ENCODE measurements around the gene SMYD5.

DNA sequence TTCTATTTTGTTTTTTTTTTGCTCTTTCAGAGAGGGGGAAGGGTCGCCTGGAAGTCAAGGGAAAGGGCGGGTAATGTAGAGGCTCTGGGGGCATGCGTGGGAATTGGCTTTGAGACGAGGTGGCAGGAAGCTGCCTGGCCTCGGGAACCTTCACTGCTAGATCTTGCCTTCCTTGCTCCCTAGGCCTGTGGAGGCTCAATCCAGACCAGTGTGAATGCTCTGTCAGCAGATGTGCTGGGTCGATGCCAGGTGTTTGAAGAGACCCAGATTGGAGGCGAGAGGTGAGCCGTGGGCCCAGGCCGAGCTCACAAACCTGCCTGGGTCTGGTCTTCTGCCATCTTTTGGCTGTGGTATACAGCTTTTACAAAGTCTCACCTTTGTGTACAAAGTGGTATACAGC, 35.6 kb downstream of the SMYD5 start:
- TF ChIP-seq, protein P1, sequence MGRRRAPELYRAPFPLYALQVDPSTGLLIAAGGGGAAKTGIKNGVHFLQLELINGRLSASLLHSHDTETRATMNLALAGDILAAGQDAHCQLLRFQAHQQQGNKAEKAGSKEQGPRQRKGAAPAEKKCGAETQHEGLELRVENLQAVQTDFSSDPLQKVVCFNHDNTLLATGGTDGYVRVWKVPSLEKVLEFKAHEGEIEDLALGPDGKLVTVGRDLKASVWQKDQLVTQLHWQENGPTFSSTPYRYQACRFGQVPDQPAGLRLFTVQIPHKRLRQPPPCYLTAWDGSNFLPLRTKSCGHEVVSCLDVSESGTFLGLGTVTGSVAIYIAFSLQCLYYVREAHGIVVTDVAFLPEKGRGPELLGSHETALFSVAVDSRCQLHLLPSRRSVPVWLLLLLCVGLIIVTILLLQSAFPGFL (CRISPR knock-in tag; IDR thresholded peaks at IDR 0.05) = no peak
- no peak for TF ChIP-seq HCFC1 (IDR thresholded peaks at IDR 0.05; ENCODE audit: low read depth, low read length)
- TF ChIP-seq, protein P2, sequence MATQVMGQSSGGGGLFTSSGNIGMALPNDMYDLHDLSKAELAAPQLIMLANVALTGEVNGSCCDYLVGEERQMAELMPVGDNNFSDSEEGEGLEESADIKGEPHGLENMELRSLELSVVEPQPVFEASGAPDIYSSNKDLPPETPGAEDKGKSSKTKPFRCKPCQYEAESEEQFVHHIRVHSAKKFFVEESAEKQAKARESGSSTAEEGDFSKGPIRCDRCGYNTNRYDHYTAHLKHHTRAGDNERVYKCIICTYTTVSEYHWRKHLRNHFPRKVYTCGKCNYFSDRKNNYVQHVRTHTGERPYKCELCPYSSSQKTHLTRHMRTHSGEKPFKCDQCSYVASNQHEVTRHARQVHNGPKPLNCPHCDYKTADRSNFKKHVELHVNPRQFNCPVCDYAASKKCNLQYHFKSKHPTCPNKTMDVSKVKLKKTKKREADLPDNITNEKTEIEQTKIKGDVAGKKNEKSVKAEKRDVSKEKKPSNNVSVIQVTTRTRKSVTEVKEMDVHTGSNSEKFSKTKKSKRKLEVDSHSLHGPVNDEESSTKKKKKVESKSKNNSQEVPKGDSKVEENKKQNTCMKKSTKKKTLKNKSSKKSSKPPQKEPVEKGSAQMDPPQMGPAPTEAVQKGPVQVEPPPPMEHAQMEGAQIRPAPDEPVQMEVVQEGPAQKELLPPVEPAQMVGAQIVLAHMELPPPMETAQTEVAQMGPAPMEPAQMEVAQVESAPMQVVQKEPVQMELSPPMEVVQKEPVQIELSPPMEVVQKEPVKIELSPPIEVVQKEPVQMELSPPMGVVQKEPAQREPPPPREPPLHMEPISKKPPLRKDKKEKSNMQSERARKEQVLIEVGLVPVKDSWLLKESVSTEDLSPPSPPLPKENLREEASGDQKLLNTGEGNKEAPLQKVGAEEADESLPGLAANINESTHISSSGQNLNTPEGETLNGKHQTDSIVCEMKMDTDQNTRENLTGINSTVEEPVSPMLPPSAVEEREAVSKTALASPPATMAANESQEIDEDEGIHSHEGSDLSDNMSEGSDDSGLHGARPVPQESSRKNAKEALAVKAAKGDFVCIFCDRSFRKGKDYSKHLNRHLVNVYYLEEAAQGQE (IDR thresholded peaks at IDR 0.05; ENCODE audit: borderline replicate concordance) = no peak
- TF ChIP-seq, protein P2 (CRISPR knock-in tag; IDR thresholded peaks at IDR 0.05; ENCODE audit: low read depth) = no peak
- no peak for TF ChIP-seq ILF3 (IDR thresholded peaks at IDR 0.05; ENCODE audit: borderline replicate concordance)
- TF ChIP-seq HNRNPL (IDR thresholded peaks at IDR 0.05; ENCODE audit: low read depth, low read length) = no peak
- TF ChIP-seq TGIF2 (CRISPR knock-in tag; IDR thresholded peaks at IDR 0.05) = no peak
- no peak for TF ChIP-seq TOE1 (IDR thresholded peaks at IDR 0.05; ENCODE audit: borderline replicate concordance)
- no peak for TF ChIP-seq TOE1 (CRISPR knock-in tag; IDR thresholded peaks at IDR 0.05; ENCODE audit: borderline replicate concordance, low read depth)
- no peak for TF ChIP-seq PTBP1 (IDR thresholded peaks at IDR 0.05; ENCODE audit: low read depth, low read length)
- TF ChIP-seq TCF3 (CRISPR knock-in tag; IDR thresholded peaks at IDR 0.05) = no peak
- TF ChIP-seq, protein P3, sequence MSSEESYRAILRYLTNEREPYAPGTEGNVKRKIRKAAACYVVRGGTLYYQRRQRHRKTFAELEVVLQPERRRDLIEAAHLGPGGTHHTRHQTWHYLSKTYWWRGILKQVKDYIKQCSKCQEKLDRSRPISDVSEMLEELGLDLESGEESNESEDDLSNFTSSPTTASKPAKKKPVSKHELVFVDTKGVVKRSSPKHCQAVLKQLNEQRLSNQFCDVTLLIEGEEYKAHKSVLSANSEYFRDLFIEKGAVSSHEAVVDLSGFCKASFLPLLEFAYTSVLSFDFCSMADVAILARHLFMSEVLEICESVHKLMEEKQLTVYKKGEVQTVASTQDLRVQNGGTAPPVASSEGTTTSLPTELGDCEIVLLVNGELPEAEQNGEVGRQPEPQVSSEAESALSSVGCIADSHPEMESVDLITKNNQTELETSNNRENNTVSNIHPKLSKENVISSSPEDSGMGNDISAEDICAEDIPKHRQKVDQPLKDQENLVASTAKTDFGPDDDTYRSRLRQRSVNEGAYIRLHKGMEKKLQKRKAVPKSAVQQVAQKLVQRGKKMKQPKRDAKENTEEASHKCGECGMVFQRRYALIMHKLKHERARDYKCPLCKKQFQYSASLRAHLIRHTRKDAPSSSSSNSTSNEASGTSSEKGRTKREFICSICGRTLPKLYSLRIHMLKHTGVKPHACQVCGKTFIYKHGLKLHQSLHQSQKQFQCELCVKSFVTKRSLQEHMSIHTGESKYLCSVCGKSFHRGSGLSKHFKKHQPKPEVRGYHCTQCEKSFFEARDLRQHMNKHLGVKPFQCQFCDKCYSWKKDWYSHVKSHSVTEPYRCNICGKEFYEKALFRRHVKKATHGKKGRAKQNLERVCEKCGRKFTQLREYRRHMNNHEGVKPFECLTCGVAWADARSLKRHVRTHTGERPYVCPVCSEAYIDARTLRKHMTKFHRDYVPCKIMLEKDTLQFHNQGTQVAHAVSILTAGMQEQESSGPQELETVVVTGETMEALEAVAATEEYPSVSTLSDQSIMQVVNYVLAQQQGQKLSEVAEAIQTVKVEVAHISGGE (CRISPR knock-in tag; IDR thresholded peaks at IDR 0.05) = no peak
- no peak for TF ChIP-seq NFRKB (IDR thresholded peaks at IDR 0.05; ENCODE audit: low read depth)
- TF ChIP-seq FOXM1 (IDR thresholded peaks at IDR 0.05; ENCODE audit: low read depth) = no peak
- TF ChIP-seq FOXM1 (CRISPR knock-in tag; IDR thresholded peaks at IDR 0.05; ENCODE audit: low read depth) = no peak

Measured in K562 (cell line).